ENCODE results near the gene UGT2B15. TPM values are rescaled to one million over a fixed set of nuclear protein-coding genes. Genes with fewer than 3 reads are reported as not detected.

The UGT2B15 gene
- total and polyA plus RNA-seq, 10 of the 15 experiments (the other 5 are each of a cell fraction or from before 2014, with no cell fraction given): not detected

DNA sequence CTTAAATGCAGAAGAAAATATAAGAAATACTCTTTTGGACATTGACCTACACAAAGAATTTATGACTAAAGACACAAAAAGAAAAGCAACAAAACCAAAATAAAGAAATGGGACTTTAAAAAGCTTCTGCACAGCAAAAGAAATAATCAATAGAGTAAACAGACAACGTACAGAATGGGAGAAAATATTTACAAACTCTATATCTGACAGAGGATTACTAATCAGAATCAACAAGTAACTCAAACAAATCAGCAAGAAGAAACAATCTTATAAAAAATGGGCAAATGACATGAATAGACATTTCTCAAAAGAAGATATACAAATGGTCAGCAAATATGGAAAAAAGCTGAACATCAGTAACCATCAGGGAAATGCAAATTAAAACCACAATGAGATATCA, 56.7 kb downstream of the UGT2B15 start:
- CTCF ChIA-PET: no interaction called here
- Histone ChIP-seq H3K9ac (ENCODE audit: control insufficient read depth, insufficient read depth, low read length) (no peak overlapping the region), H3K4me2 (ENCODE audit: control insufficient read depth, insufficient read depth) (no peak overlapping the region), H3K36me3 (ENCODE audit: control insufficient read depth in 2 of 2, insufficient read depth in 2 of 2, low read length in 1 of 2) (no peaks in the 10 kb centered on the region), H3K27me3 (replicated peaks in 1 of 2; ENCODE audit: control insufficient read depth in 2 of 2, insufficient read depth in 2 of 2, low read length in 1 of 2) (no peaks in the 10 kb centered on the region), H2AFZ (ENCODE audit: control insufficient read depth, low read depth, low read length) (no peak overlapping the region), H3K27ac (ENCODE audit: control insufficient read depth, insufficient read depth) (no peak overlapping the region), H3K79me2 (ENCODE audit: control insufficient read depth, insufficient read depth, low read length) (no peaks in the 10 kb centered on the region), H3K9me3 (replicated peaks; ENCODE audit: control insufficient read depth, insufficient read depth, low read length) (no peaks in the 10 kb centered on the region), H4K20me1 (ENCODE audit: control insufficient read depth, insufficient read depth) (no peaks in the 10 kb centered on the region), H3K4me1 (ENCODE audit: control insufficient read depth, insufficient read depth, low read length) (no peaks in the 10 kb centered on the region), H3K4me3 (no peak overlapping the region)
- WGBS (ENCODE audit: insufficient coverage, insufficient replicate concordance, low lambda C conversion rate, missing lambda C conversion rate): no CpG with 5 or more reads among the region's 1 CpG
- in situ Hi-C loops (cut with MboI) (no loop called here), intact Hi-C loops (cut with micrococcal nuclease; ENCODE audit: unreplicated experiment) (no loop called here)
- no TSS peak for BruUV-seq (replicated peaks)
- TF ChIP-seq, protein P1, sequence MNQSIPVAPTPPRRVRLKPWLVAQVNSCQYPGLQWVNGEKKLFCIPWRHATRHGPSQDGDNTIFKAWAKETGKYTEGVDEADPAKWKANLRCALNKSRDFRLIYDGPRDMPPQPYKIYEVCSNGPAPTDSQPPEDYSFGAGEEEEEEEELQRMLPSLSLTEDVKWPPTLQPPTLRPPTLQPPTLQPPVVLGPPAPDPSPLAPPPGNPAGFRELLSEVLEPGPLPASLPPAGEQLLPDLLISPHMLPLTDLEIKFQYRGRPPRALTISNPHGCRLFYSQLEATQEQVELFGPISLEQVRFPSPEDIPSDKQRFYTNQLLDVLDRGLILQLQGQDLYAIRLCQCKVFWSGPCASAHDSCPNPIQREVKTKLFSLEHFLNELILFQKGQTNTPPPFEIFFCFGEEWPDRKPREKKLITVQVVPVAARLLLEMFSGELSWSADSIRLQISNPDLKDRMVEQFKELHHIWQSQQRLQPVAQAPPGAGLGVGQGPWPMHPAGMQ (IDR thresholded peaks at IDR 0.05; ENCODE audit: borderline replicate concordance): no peak
- TF ChIP-seq MYB (IDR thresholded peaks at IDR 0.05; ENCODE audit: borderline replicate concordance, low read depth, low read length): no peak
- no peak for TF ChIP-seq RBBP5 (conservative IDR thresholded peaks at IDR 0.05)
- no peak for TF ChIP-seq CBX5 (IDR thresholded peaks at IDR 0.05; ENCODE audit: low read depth)
- TF ChIP-seq, protein P2, sequence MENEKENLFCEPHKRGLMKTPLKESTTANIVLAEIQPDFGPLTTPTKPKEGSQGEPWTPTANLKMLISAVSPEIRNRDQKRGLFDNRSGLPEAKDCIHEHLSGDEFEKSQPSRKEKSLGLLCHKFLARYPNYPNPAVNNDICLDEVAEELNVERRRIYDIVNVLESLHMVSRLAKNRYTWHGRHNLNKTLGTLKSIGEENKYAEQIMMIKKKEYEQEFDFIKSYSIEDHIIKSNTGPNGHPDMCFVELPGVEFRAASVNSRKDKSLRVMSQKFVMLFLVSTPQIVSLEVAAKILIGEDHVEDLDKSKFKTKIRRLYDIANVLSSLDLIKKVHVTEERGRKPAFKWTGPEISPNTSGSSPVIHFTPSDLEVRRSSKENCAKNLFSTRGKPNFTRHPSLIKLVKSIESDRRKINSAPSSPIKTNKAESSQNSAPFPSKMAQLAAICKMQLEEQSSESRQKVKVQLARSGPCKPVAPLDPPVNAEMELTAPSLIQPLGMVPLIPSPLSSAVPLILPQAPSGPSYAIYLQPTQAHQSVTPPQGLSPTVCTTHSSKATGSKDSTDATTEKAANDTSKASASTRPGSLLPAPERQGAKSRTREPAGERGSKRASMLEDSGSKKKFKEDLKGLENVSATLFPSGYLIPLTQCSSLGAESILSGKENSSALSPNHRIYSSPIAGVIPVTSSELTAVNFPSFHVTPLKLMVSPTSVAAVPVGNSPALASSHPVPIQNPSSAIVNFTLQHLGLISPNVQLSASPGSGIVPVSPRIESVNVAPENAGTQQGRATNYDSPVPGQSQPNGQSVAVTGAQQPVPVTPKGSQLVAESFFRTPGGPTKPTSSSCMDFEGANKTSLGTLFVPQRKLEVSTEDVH (IDR thresholded peaks at IDR 0.05; ENCODE audit: low read depth, partially characterized antibody): no peak
- TF ChIP-seq, protein P3, sequence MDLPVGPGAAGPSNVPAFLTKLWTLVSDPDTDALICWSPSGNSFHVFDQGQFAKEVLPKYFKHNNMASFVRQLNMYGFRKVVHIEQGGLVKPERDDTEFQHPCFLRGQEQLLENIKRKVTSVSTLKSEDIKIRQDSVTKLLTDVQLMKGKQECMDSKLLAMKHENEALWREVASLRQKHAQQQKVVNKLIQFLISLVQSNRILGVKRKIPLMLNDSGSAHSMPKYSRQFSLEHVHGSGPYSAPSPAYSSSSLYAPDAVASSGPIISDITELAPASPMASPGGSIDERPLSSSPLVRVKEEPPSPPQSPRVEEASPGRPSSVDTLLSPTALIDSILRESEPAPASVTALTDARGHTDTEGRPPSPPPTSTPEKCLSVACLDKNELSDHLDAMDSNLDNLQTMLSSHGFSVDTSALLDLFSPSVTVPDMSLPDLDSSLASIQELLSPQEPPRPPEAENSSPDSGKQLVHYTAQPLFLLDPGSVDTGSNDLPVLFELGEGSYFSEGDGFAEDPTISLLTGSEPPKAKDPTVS (IDR thresholded peaks at IDR 0.05; ENCODE audit: low read depth, low read length): no peak
- ATAC-seq (no peak), DNase-seq (ENCODE audit: low read depth, low spot score) (no peak), FAIRE-seq (no peak)
- SMC1A ChIA-PET (ENCODE audit: uncharacterized antibody, unreplicated experiment): no interaction called here
- POLR2A ChIA-PET: no interaction called here
- RAD21 ChIA-PET (ENCODE audit: unreplicated experiment): no interaction called here
